Astrocyte (in vitro differentiated cells and primary cell): ENCODE data around the gene GON4L. TPM values are rescaled to one million over a fixed set of nuclear protein-coding genes. Genes with fewer than 3 reads are reported as not detected.
"Not testable (repeated sequence)": the region's sequence is repeated elsewhere in the genome, so short reads cannot be mapped to it uniquely, and the experiment has no call there.

Experiments
- DNase-seq: peaks from one replicate; pipeline ENCODE4 v3.0.0-alpha.2; 2010; ENCODE audit warnings: low read depth
- FAIRE-seq: peaks from 2 replicates; lab custom pipeline; 2011; peaks lifted over from hg19 to GRCh38; lab: Jason Lieb, UNC
- H2AFZ ChIP-seq: 2 replicates; pipeline ENCODE4 v1.6.0; 2012; ENCODE audit warnings: low read depth, low read length, inconsistent platforms
- H3K27ac ChIP-seq: 2 replicates; pipeline ENCODE4 v1.5.1; 2011; ENCODE audit warnings: low read depth, low read length, inconsistent platforms
- H3K27me3 ChIP-seq: 2 replicates; pipeline ENCODE4 v1.6.0; 2011; ENCODE audit warnings: low read length, inconsistent platforms; ENCODE audit not compliant: insufficient read depth
- H3K36me3 ChIP-seq: 2 replicates; pipeline ENCODE4 v1.5.1; 2011; ENCODE audit warnings: low read length, inconsistent platforms; ENCODE audit not compliant: insufficient read depth
- H3K4me1 ChIP-seq: 2 replicates; pipeline ENCODE4 v1.5.1; 2011; ENCODE audit warnings: low read length, inconsistent platforms; ENCODE audit not compliant: insufficient read depth
- H3K4me2 ChIP-seq: 2 replicates; pipeline ENCODE4 v1.6.0; 2012; ENCODE audit warnings: low read length, inconsistent platforms
- H3K4me3 ChIP-seq: 2 replicates; pipeline ENCODE4 v1.5.1; 2011; ENCODE audit warnings: low read depth, mild to moderate bottlenecking, low read length, inconsistent platforms; ENCODE audit not compliant: insufficient read depth
- H3K79me2 ChIP-seq: 2 replicates; pipeline ENCODE4 v1.6.0; 2012; ENCODE audit warnings: mild to moderate bottlenecking, low read length, inconsistent platforms; ENCODE audit not compliant: insufficient read depth
- H3K9ac ChIP-seq: 2 replicates; pipeline ENCODE4 v1.6.0; 2012; ENCODE audit warnings: mild to moderate bottlenecking, low read length, inconsistent platforms
- H3K9me3 ChIP-seq: 2 replicates; pipeline ENCODE4 v1.5.1; 2012; ENCODE audit warnings: low read depth, mild to moderate bottlenecking, low read length, inconsistent platforms; ENCODE audit not compliant: insufficient read depth
- H4K20me1 ChIP-seq: 2 replicates; pipeline ENCODE4 v1.6.0; 2012; ENCODE audit warnings: low read length, inconsistent platforms; ENCODE audit not compliant: insufficient read depth
- H3K27ac Mint-ChIP-seq: one replicate; pipeline ENCODE4 v1.8.0; 2021; ENCODE audit warnings: mild to moderate bottlenecking, mixed read lengths; ENCODE audit not compliant: unreplicated experiment
- H3K27me3 Mint-ChIP-seq: one replicate; pipeline ENCODE4 v1.8.0; 2021; ENCODE audit warnings: low read depth, mixed read lengths; ENCODE audit not compliant: unreplicated experiment
- H3K36me3 Mint-ChIP-seq: one replicate; pipeline ENCODE4 v1.8.0; 2021; ENCODE audit warnings: low read depth, mixed read lengths; ENCODE audit not compliant: unreplicated experiment
- H3K4me1 Mint-ChIP-seq: one replicate; pipeline ENCODE4 v1.8.0; 2021; ENCODE audit warnings: low read depth, mixed read lengths; ENCODE audit not compliant: unreplicated experiment
- H3K4me3 Mint-ChIP-seq: one replicate; pipeline ENCODE4 v1.8.0; 2021; ENCODE audit warnings: mild to moderate bottlenecking, moderate library complexity, mixed read lengths; ENCODE audit not compliant: unreplicated experiment
- H3K9me3 Mint-ChIP-seq: one replicate; pipeline ENCODE4 v1.8.0; 2021; ENCODE audit warnings: mild to moderate bottlenecking, mixed read lengths; ENCODE audit not compliant: unreplicated experiment
- CTCF ChIP-seq: IDR thresholded peaks from 2 replicates; pipeline ENCODE4 v1.5.1; 2011; ENCODE audit warnings: low read depth, mild to moderate bottlenecking, inconsistent platforms, low read length, moderate library complexity; ENCODE audit not compliant: insufficient read depth
- EZH2 ChIP-seq: IDR thresholded peaks from 2 replicates; pipeline ENCODE4 v1.6.1; 2012; ENCODE audit warnings: mild to moderate bottlenecking, low read length, inconsistent platforms; ENCODE audit not compliant: insufficient read depth
- total RNA-seq: library from RNA; stranded (reverse); gene quantifications from 2 replicates; pipeline ENCODE4 v1.2.1, GENCODE V29; 2021

Gene GON4L
- total RNA-seq, 1 donor from 2014 or later, result 52.8 TPM

- H3K9me3 ChIP-seq, result no peaks in the 10 kb centered on the region
- H3K27ac ChIP-seq, result no peak overlapping the region
- no peaks in the 10 kb centered on the region for H3K4me1 ChIP-seq
- peaks cover 16% of the 10 kb centered on the region for H3K36me3 Mint-ChIP-seq
- H3K27me3 ChIP-seq, result no peaks in the 10 kb centered on the region
- no peaks in the 10 kb centered on the region for H3K4me1 Mint-ChIP-seq
- peaks cover 27% of the 10 kb centered on the region for H4K20me1 ChIP-seq
- H3K4me2 ChIP-seq, result no peak overlapping the region
- H3K36me3 ChIP-seq, result peaks cover 4% of the 10 kb centered on the region
- H3K9me3 Mint-ChIP-seq, result no peaks in the 10 kb centered on the region
- no peak overlapping the region for H3K27ac Mint-ChIP-seq
- H2AFZ ChIP-seq, result no peak overlapping the region
- no peak overlapping the region for H3K4me3 Mint-ChIP-seq
- H3K9ac ChIP-seq, result no peak overlapping the region
- TF ChIP-seq CTCF, result no peak
- TF ChIP-seq EZH2, result no peak
- H3K79me2 ChIP-seq, result peaks cover 11% of the 10 kb centered on the region
- FAIRE-seq (no peak), DNase-seq (no peak)
- no peaks in the 10 kb centered on the region for H3K27me3 Mint-ChIP-seq
- no peak overlapping the region for H3K4me3 ChIP-seq
Observed at GRCh38 chr1:155717041-155717440, 140.0 kb downstream of the GON4L start.

GRCh38 chr1:155715777-155716176, 141.2 kb downstream of the GON4L start:
- FAIRE-seq (no peak), DNase-seq (no peak)
- no peak overlapping the region for H3K27ac ChIP-seq
- Mint-ChIP-seq H3K4me3 (no peak overlapping the region), H3K36me3 (peaks cover 13% of the 10 kb centered on the region), H3K9me3 (no peaks in the 10 kb centered on the region), H3K4me1 (no peaks in the 10 kb centered on the region), H3K27ac (no peak overlapping the region), H3K27me3 (no peaks in the 10 kb centered on the region)
- H3K9ac ChIP-seq, result no peak overlapping the region
- H3K27me3 ChIP-seq, result no peaks in the 10 kb centered on the region
- H3K4me1 ChIP-seq, result no peaks in the 10 kb centered on the region
- peaks cover 4% of the 10 kb centered on the region for H3K36me3 ChIP-seq
- no peak overlapping the region for H3K4me2 ChIP-seq
- no peaks in the 10 kb centered on the region for H3K9me3 ChIP-seq
- peaks cover 11% of the 10 kb centered on the region for H3K79me2 ChIP-seq
- no peak overlapping the region for H3K4me3 ChIP-seq
- no peak for TF ChIP-seq CTCF
- no peak for TF ChIP-seq EZH2
- peaks cover 27% of the 10 kb centered on the region for H4K20me1 ChIP-seq
- no peak overlapping the region for H2AFZ ChIP-seq

GRCh38 chr1:155715056-155715455, 142.0 kb downstream of the GON4L start:
- not testable (repeated sequence) for H3K4me1 ChIP-seq, H3K27me3 ChIP-seq, H3K4me3 Mint-ChIP-seq, H3K4me2 ChIP-seq, H3K9me3 ChIP-seq, FAIRE-seq, H2AFZ ChIP-seq, H3K4me3 ChIP-seq, H3K9ac ChIP-seq, DNase-seq, H3K27ac ChIP-seq, H3K4me1 Mint-ChIP-seq, H3K27me3 Mint-ChIP-seq, H3K36me3 ChIP-seq, H3K9me3 Mint-ChIP-seq, H3K27ac Mint-ChIP-seq
- Histone ChIP-seq H3K79me2 (peaks cover 11% of the 10 kb centered on the region), H4K20me1 (peaks cover 27% of the 10 kb centered on the region)
- H3K36me3 Mint-ChIP-seq, result peaks cover 10% of the 10 kb centered on the region
